KMS-11 (cell line): ENCODE data around the gene GLCE.
"Not testable (repeated sequence)": the region's sequence is repeated elsewhere in the genome, so short reads cannot be mapped to it uniquely, and the experiment has no call there.

Source experiments
- H2AFZ ChIP-seq: fragments of 200-600 bp; sonication (generic); 2 replicates; pipeline ENCODE4 v1.6.1; 2016; ENCODE audit warnings: antibody characterized with exemption, mixed run types, low read depth
- H3K27ac ChIP-seq: fragments of 200-600 bp; sonication (generic); 2 replicates; pipeline ENCODE4 v1.6.1; 2016; ENCODE audit warnings: mild to moderate bottlenecking, mixed run types
- H3K27me3 ChIP-seq: fragments of 200-600 bp; sonication (generic); 2 replicates; pipeline ENCODE4 v1.6.1; 2017; ENCODE audit warnings: mild to moderate bottlenecking, low read depth, mixed run types, moderate library complexity; ENCODE audit not compliant: insufficient read depth
- H3K36me3 ChIP-seq: fragments of 200-600 bp; sonication (generic); 2 replicates; pipeline ENCODE4 v1.6.1; 2017; ENCODE audit warnings: mild to moderate bottlenecking, mixed run types; ENCODE audit not compliant: insufficient read depth
- H3K4me1 ChIP-seq: fragments of 200-600 bp; sonication (generic); 2 replicates; pipeline ENCODE4 v1.6.1; 2016; ENCODE audit warnings: mild to moderate bottlenecking, low read depth, mixed run types; ENCODE audit not compliant: poor library complexity, severe bottlenecking
- H3K4me2 ChIP-seq: fragments of 200-600 bp; sonication (generic); 2 replicates; pipeline ENCODE4 v1.7.0; 2016; ENCODE audit warnings: mild to moderate bottlenecking, mixed run types
- H3K4me3 ChIP-seq: fragments of 200-600 bp; sonication (generic); IDR thresholded peaks from 2 replicates; pipeline ENCODE4 v1.6.1; 2017; ENCODE audit warnings: low read depth, low read length, mixed read lengths; ENCODE audit not compliant: insufficient read depth
- H3K79me2 ChIP-seq: fragments of 200-600 bp; sonication (generic); 2 replicates; pipeline ENCODE4 v1.6.1; 2016; ENCODE audit warnings: low read depth, mixed run types; ENCODE audit not compliant: insufficient read depth
- H3K9ac ChIP-seq: fragments of 200-600 bp; sonication (generic); 2 replicates; pipeline ENCODE4 v1.6.1; 2016; ENCODE audit warnings: mild to moderate bottlenecking, mixed run types
- H4K20me1 ChIP-seq: fragments of 200-600 bp; sonication (generic); 2 replicates; pipeline ENCODE4 v1.6.1; 2016; ENCODE audit warnings: mild to moderate bottlenecking, mixed run types; ENCODE audit not compliant: insufficient read depth
- TF ChIP-seq, protein P1 (sequence below): fragments of 200-600 bp; sonication (generic); conservative IDR thresholded peaks from 2 replicates; pipeline ENCODE4 v1.6.1; 2017; ENCODE audit warnings: low read depth, mild to moderate bottlenecking, antibody characterized with exemption, low read length, moderate library complexity, mixed read lengths

Gene GLCE

DNA sequence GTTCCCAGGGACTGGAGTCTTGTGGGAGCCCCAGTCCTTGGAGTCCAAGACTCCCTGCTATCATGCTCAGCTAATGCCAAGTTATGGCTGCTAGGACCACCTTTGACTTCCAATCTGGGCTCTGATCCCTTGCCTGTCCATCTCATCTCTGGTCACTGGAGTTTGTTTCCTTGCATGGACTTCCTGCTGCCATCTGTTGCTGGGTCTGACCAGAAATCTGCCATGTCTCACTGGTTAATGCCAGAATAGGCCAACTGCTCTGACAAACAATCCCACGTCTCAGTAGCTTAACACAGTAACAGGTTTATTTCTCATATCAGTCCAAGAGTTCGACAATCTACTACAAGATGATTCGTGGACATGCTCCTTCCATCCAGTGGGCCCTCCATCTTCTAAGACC lies 10.1 kb upstream of the GLCE start:
- no peak overlapping the region for H3K9ac ChIP-seq
- H3K36me3 ChIP-seq, result no peaks in the 10 kb centered on the region
- no peaks in the 10 kb centered on the region for H3K27me3 ChIP-seq
- H3K79me2 ChIP-seq, result no peaks in the 10 kb centered on the region
- no peak overlapping the region for H3K4me3 ChIP-seq
- TF ChIP-seq, protein P1, sequence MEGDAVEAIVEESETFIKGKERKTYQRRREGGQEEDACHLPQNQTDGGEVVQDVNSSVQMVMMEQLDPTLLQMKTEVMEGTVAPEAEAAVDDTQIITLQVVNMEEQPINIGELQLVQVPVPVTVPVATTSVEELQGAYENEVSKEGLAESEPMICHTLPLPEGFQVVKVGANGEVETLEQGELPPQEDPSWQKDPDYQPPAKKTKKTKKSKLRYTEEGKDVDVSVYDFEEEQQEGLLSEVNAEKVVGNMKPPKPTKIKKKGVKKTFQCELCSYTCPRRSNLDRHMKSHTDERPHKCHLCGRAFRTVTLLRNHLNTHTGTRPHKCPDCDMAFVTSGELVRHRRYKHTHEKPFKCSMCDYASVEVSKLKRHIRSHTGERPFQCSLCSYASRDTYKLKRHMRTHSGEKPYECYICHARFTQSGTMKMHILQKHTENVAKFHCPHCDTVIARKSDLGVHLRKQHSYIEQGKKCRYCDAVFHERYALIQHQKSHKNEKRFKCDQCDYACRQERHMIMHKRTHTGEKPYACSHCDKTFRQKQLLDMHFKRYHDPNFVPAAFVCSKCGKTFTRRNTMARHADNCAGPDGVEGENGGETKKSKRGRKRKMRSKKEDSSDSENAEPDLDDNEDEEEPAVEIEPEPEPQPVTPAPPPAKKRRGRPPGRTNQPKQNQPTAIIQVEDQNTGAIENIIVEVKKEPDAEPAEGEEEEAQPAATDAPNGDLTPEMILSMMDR, result no peak
- no peak overlapping the region for H3K27ac ChIP-seq
- no peak overlapping the region for H3K4me2 ChIP-seq
- no peaks in the 10 kb centered on the region for H4K20me1 ChIP-seq
- no peaks in the 10 kb centered on the region for H3K4me1 ChIP-seq
- H2AFZ ChIP-seq, result no peak overlapping the region

DNA sequence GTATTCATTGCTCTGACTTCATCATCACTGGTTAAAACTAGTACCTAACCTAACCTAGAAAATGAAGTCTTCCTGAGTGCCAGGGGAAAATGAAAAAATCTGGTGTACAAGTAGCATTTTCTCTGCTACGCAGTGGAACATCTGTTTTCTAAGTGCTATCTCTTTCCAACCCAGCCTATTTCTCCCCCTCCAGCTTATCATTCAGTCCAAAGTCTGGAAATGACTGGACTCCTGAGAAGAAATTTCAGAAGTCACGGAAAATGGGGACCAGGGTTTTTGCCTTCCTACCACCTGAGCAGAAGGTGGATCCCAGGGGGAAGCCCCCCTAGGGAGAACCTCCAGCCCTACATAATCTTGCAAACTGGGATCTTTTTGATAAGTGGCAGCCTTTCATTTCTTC lies 9.6 kb upstream of the GLCE start:
- H3K36me3 ChIP-seq, result no peaks in the 10 kb centered on the region
- H2AFZ ChIP-seq, result no peak overlapping the region
- H3K79me2 ChIP-seq, result no peaks in the 10 kb centered on the region
- no peak overlapping the region for H3K27ac ChIP-seq
- H3K27me3 ChIP-seq, result no peaks in the 10 kb centered on the region
- no peaks in the 10 kb centered on the region for H3K4me1 ChIP-seq
- no peaks in the 10 kb centered on the region for H4K20me1 ChIP-seq
- H3K4me3 ChIP-seq, result no peak overlapping the region
- no peak overlapping the region for H3K4me2 ChIP-seq
- H3K9ac ChIP-seq, result no peak overlapping the region
- TF ChIP-seq, protein P1, result no peak

DNA sequence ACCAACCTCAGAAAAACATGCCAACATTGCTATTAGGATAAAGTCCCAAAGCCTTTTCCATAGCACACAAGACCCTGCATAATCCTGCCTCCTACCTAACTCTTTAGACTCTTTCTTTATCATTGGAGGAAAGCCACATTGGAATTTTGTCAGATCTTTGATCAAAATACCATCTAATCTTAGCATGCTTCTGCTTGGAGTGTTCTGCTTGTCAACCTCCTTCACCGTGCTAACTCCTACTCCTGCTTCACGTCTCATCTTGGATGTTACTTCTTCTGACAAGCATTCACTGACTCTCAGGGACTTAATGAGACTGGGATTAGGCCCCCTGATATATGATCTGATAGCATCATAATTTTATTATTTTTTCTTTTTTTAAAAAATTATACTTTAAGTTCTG lies 7.4 kb upstream of the GLCE start:
- no peak overlapping the region for H3K27ac ChIP-seq
- H2AFZ ChIP-seq, result no peak overlapping the region
- H3K36me3 ChIP-seq, result no peaks in the 10 kb centered on the region
- no peaks in the 10 kb centered on the region for H3K4me1 ChIP-seq
- H4K20me1 ChIP-seq, result no peaks in the 10 kb centered on the region
- TF ChIP-seq, protein P1, result no peak
- no peaks in the 10 kb centered on the region for H3K79me2 ChIP-seq
- H3K9ac ChIP-seq, result no peak overlapping the region
- no peak overlapping the region for H3K4me3 ChIP-seq
- no peaks in the 10 kb centered on the region for H3K27me3 ChIP-seq
- H3K4me2 ChIP-seq, result no peak overlapping the region

- not testable (repeated sequence) for H3K4me1 ChIP-seq
These were observed 6.8 kb upstream of the GLCE start for GRCh38 chr15:69153587-69153986.

DNA sequence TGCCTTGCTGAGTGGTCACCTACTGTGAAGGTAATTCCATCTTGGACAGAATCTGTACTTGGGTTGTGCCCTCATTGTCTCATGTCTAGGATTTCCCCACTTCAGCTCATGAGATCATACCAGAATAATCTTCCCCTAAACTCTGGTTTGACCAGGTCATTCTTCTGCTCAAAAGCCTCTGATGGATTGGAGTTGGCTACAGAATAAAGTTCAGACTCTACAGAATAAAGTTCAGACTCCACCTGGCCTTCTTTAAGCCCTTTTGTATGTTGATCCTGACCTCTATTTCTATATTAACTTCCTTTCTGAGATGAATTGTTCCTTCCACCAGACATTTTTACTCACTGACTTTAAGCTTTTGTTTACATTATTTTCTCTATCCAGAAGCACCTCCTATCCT lies 6.4 kb upstream of the GLCE start:
- Histone ChIP-seq H3K4me1 (no peaks in the 10 kb centered on the region), H2AFZ (no peak overlapping the region), H3K9ac (no peak overlapping the region), H3K4me3 (no peak overlapping the region), H3K36me3 (no peaks in the 10 kb centered on the region), H4K20me1 (no peaks in the 10 kb centered on the region), H3K27ac (no peak overlapping the region), H3K79me2 (no peaks in the 10 kb centered on the region), H3K27me3 (no peaks in the 10 kb centered on the region), H3K4me2 (no peak overlapping the region)
- TF ChIP-seq, protein P1, result no peak

More at GRCh38 chr15:69153587-69153986, 6.8 kb upstream of the GLCE start:
- H3K4me3 ChIP-seq, H3K27ac ChIP-seq, H2AFZ ChIP-seq, H3K27me3 ChIP-seq, H3K36me3 ChIP-seq, H3K9ac ChIP-seq, H3K79me2 ChIP-seq, H3K4me2 ChIP-seq, H4K20me1 ChIP-seq: not testable (repeated sequence)
